ENCODE measurements around the gene KDM1B. TPM values are rescaled to one million over a fixed set of nuclear protein-coding genes. Genes with fewer than 3 reads are reported as not detected.

The KDM1B gene
- total and polyA plus RNA-seq, 2 donors (not counting 3 experiments of a cell fraction or from before 2014, with no cell fraction given) = 3.0 to 10.8 TPM

- H2AFZ ChIP-seq (ENCODE audit: low read depth, low read length) = no peak overlapping the region
- TF ChIP-seq EZH2 (IDR thresholded peaks at IDR 0.05; ENCODE audit: borderline replicate concordance, low read depth, low read length, severe bottlenecking) = no peak
- no peak for TF ChIP-seq POLR2A (IDR thresholded peaks at IDR 0.05; ENCODE audit: low read depth, low read length)
- no peak for DNase-seq (ENCODE audit: low read depth, low spot score)
- H3K9ac ChIP-seq (replicated peaks; ENCODE audit: extremely low read depth, insufficient read depth, low read length) = no peak overlapping the region
- H3K27ac ChIP-seq (ENCODE audit: insufficient read depth, low read depth, low read length) = no peak overlapping the region
- CTCF ChIA-PET = interaction anchor here (1.1 kb wide), 1 partner anchor 257 kb away, joined by 4 read pairs; no protein-coding TSS in a partner anchor
- peaks cover 9% of the 10 kb centered on the region for H3K4me1 ChIP-seq (ENCODE audit: control insufficient read depth, extremely low read depth, insufficient read depth, low read length)
- POLR2A ChIA-PET = no interaction called here
- H3K79me2 ChIP-seq (ENCODE audit: control insufficient read depth, insufficient read depth, low read length) = peaks cover 70% of the 10 kb centered on the region
- H3K9me3 ChIP-seq (replicated peaks; ENCODE audit: control insufficient read depth, insufficient read depth, low read length) = no peaks in the 10 kb centered on the region
- H4K20me1 ChIP-seq (replicated peaks; ENCODE audit: control insufficient read depth, extremely low read depth, insufficient read depth, low read length) = no peaks in the 10 kb centered on the region
- dilution Hi-C loops (cut with MboI; ENCODE audit: extremely low pct_ligation_motif_present, low sequenced_read_pairs) (no loop called here), intact Hi-C loops (cut with micrococcal nuclease) (no loop called here)
- peaks cover 2% of the 10 kb centered on the region for H3K9me1 ChIP-seq (replicated peaks; ENCODE audit: control insufficient read depth, extremely low read depth, insufficient read depth, low read length)
- H3K4me2 ChIP-seq (ENCODE audit: insufficient read depth, low read length) = no peak overlapping the region
- H3K36me3 ChIP-seq (ENCODE audit: control insufficient read depth in 2 of 2, extremely low read depth in 1 of 2, insufficient read depth in 2 of 2, low read length in 2 of 2) = peaks cover 7 to 39% of the 10 kb centered on the region in 2 experiments
- FAIRE-seq = no peak
- no TSS peak for BruUV-seq (replicated peaks)
- no peak overlapping the region for H3K4me3 ChIP-seq (replicated peaks in 1 of 3; ENCODE audit: insufficient read depth in 1 of 3, low read depth in 1 of 3, low read length in 3 of 3)
- no peaks in the 10 kb centered on the region for H3K27me3 ChIP-seq (ENCODE audit: control insufficient read depth in 2 of 2, insufficient read depth in 2 of 2, low read length in 2 of 2)
These were observed 91.0 kb downstream of the KDM1B start for GRCh38 chr6:18246205-18246604.

GRCh38 chr6:18247002-18247401, 91.8 kb downstream of the KDM1B start:
- dilution Hi-C loops (cut with MboI; ENCODE audit: extremely low pct_ligation_motif_present, low sequenced_read_pairs) = no loop called here
- BruUV-seq (replicated peaks) = no TSS peak
- no peaks in the 10 kb centered on the region for H3K27me3 ChIP-seq (ENCODE audit: control insufficient read depth in 2 of 2, insufficient read depth in 2 of 2, low read length in 2 of 2)
- ChIA-PET CTCF (interaction anchor here (1.1 kb wide), 1 partner anchor 256 kb away, joined by 4 read pairs; no protein-coding TSS in a partner anchor), POLR2A (no interaction called here)
- H3K9ac ChIP-seq (replicated peaks; ENCODE audit: extremely low read depth, insufficient read depth, low read length) = no peak overlapping the region
- TF ChIP-seq FOS (IDR thresholded peaks at IDR 0.05; ENCODE audit: borderline replicate concordance, insufficient read depth, low read length) (no peak), MAX (IDR thresholded peaks at IDR 0.05; ENCODE audit: insufficient read depth, insufficient read length) (no peak), POLR2A (IDR thresholded peaks at IDR 0.05; ENCODE audit: low read depth, low read length) (no peak), GATA2 (IDR thresholded peaks at IDR 0.05; ENCODE audit: insufficient read depth, insufficient read length, low read depth, low read length) (no peak), POLR2AphosphoS5 (IDR thresholded peaks at IDR 0.05; ENCODE audit: insufficient read depth, low read depth, low read length) (no peak), MYC (IDR thresholded peaks at IDR 0.05; ENCODE audit: low read depth, low read length) (no peak), JUN (IDR thresholded peaks at IDR 0.05; ENCODE audit: borderline replicate concordance, insufficient read depth, insufficient read length, low read depth) (no peak), EZH2 (IDR thresholded peaks at IDR 0.05; ENCODE audit: borderline replicate concordance, low read depth, low read length, severe bottlenecking) (no peak), CTCF (IDR thresholded peaks at IDR 0.05; ENCODE audit: extremely low read depth in 1 of 2, insufficient read depth in 1 of 2, low read depth in 1 of 2, low read length in 2 of 2) (no peak)
- H3K79me2 ChIP-seq (ENCODE audit: control insufficient read depth, insufficient read depth, low read length) = peaks cover 72% of the 10 kb centered on the region
- intact Hi-C loops (cut with micrococcal nuclease) = no loop called here
- H3K36me3 ChIP-seq (ENCODE audit: control insufficient read depth in 2 of 2, extremely low read depth in 1 of 2, insufficient read depth in 2 of 2, low read length in 2 of 2) = peaks cover 7 to 43% of the 10 kb centered on the region in 2 experiments
- no peak for FAIRE-seq
- H3K9me1 ChIP-seq (replicated peaks; ENCODE audit: control insufficient read depth, extremely low read depth, insufficient read depth, low read length) = peaks cover 2% of the 10 kb centered on the region
- H2AFZ ChIP-seq (ENCODE audit: low read depth, low read length) = no peak overlapping the region
- H3K4me1 ChIP-seq (ENCODE audit: control insufficient read depth, extremely low read depth, insufficient read depth, low read length) = peaks cover 9% of the 10 kb centered on the region
- no peak for DNase-seq (ENCODE audit: low read depth, low spot score)
- H4K20me1 ChIP-seq (replicated peaks; ENCODE audit: control insufficient read depth, extremely low read depth, insufficient read depth, low read length) = no peaks in the 10 kb centered on the region
- no peak overlapping the region for H3K4me3 ChIP-seq (replicated peaks in 1 of 3; ENCODE audit: insufficient read depth in 1 of 3, low read depth in 1 of 3, low read length in 3 of 3)
- H3K27ac ChIP-seq (ENCODE audit: insufficient read depth, low read depth, low read length) = no peak overlapping the region
- H3K4me2 ChIP-seq (ENCODE audit: insufficient read depth, low read length) = no peak overlapping the region
- H3K9me3 ChIP-seq (replicated peaks; ENCODE audit: control insufficient read depth, insufficient read depth, low read length) = no peaks in the 10 kb centered on the region
